T-helper 2 cell treated with Interferon-gamma antibody and Interleukin-4, amounts not matched to agents 5 μg/mL and 100 μg/mL, for 36 hours (primary cell): ENCODE results near the gene KCNK2.

Source experiments
- DNase-seq: peaks from one replicate; pipeline ENCODE4 v3.0.0; 2021; ENCODE audit warnings: low spot score
- H3K27ac Mint-ChIP-seq: one replicate; pipeline ENCODE4 v1.8.0; 2021; ENCODE audit warnings: mild to moderate bottlenecking, mixed read lengths
- H3K27me3 Mint-ChIP-seq: one replicate; pipeline ENCODE4 v1.8.0; 2021; ENCODE audit warnings: low read depth, mixed read lengths
- H3K36me3 Mint-ChIP-seq: one replicate; pipeline ENCODE4 v1.8.0; 2021; ENCODE audit warnings: low read depth, mixed read lengths
- H3K4me1 Mint-ChIP-seq: one replicate; pipeline ENCODE4 v1.8.0; 2021; ENCODE audit warnings: low read depth, mixed read lengths
- H3K4me3 Mint-ChIP-seq: one replicate; pipeline ENCODE4 v1.8.0; 2022; ENCODE audit warnings: mild to moderate bottlenecking, moderate library complexity, mixed read lengths
- H3K9me3 Mint-ChIP-seq: one replicate; pipeline ENCODE4 v1.8.0; 2021; ENCODE audit warnings: mixed read lengths

The KCNK2 gene, protein sequence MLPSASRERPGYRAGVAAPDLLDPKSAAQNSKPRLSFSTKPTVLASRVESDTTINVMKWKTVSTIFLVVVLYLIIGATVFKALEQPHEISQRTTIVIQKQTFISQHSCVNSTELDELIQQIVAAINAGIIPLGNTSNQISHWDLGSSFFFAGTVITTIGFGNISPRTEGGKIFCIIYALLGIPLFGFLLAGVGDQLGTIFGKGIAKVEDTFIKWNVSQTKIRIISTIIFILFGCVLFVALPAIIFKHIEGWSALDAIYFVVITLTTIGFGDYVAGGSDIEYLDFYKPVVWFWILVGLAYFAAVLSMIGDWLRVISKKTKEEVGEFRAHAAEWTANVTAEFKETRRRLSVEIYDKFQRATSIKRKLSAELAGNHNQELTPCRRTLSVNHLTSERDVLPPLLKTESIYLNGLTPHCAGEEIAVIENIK

DNA sequence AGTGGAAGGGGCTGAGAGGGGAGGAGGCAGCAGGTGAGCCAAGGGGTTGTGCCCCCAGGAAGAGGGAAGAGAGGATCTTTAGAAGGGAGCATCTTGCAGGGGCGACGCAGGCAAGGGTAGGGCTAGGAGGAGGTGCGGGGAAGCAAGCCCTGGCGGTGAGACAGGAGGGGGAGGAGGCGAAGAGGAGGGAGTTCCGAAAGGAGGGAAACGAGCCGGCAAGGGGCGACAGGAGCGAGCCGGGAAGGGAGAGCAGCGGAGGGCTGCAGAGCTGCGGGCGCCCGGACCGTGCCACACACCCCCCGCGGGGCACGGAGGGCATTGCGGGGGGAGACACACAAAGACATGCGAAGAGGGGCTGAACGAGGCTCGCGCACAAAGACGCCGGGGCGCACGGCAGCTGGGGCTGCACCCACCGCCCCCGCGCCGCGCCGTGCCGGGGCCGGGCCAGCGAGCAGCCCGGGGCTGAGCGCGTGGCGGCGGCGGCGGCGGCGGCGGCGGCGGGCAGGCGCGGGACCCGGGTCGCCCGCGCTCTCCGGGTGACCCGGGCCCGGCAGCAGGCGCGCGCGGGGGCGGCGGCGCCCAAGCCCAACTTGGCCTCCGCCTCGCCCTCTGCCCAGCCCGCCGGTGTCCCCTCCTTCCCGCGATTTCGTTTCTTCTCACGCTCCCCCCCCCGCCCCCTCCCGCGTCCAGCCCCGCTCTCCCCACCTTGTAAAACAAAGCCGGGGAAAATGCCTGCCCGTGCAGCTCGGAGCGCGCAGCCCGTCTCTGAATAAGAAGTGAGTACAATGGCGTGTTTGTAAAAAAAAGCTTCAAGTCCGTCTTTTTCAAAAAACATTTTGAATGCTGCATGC is at the start of gene KCNK2:
KCNK2 (plus strand) TSS at position 206 of the 851 bp plus-strand sequence. CDS start 649 bp downstream, outside the sequence.
- no peak within 1 kb of the TSS for H3K4me3 Mint-ChIP-seq
- peaks cover 1% of the 10 kb centered on the region for H3K36me3 Mint-ChIP-seq
- peaks cover 61% of the 10 kb centered on the region for H3K27me3 Mint-ChIP-seq
- no peak for DNase-seq
- no peaks in the 10 kb centered on the region for H3K9me3 Mint-ChIP-seq
- H3K27ac Mint-ChIP-seq: no peak within 1 kb of the TSS
- peaks cover 1% of the 10 kb centered on the region for H3K4me1 Mint-ChIP-seq

DNA sequence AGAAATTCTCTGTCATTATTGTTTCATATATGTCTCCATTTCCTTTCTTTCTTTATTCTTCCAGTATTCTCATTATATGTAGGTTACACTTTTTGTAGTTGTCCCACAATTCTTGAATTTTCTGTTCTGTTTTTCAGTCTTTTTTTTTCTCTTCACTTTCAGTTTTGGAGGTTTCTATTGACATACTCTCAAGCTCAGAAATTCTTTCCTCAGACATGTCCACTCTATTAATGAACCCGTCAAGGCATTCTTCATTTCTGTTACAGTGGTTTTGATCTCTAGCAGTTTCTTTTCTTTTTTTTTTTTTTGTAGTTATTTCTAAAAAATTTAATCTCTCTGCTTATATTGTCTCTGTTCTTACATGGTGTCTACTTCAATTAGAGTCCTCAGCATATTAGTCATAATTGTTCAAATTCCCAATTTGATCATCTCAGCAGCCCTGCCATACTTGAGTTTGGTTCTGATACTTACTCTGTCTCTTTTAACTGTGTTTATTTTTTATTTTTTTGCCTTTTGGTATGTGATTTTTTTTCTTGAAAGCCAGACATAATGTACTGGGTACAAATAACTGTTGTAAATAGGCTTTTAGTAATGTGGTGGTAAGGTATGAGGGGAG is 49.5 kb upstream of the KCNK2 start:
- Mint-ChIP-seq H3K4me1 (no peaks in the 10 kb centered on the region), H3K9me3 (no peaks in the 10 kb centered on the region), H3K27ac (no peak overlapping the region), H3K4me3 (no peak overlapping the region), H3K27me3 (no peaks in the 10 kb centered on the region), H3K36me3 (no peaks in the 10 kb centered on the region)
- no peak for DNase-seq

DNA sequence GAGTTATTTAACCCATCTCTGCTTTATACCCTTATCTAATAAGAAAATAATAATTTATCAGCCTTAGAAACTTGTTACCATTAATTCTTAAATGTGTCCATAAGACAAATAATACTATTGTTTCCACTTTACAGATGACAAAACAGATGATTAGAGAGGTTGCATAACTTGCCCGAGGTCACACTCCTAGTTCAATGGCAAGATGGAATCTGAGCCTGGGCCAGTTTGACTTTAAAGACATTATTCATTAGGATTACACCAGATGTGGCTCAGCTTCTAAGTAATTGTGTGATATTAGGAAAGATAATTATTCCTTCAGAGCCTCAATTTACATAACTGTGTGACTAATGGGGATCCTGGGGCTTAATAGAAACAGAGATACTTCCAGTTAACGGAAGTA is 42.3 kb upstream of the KCNK2 start:
- H3K36me3 Mint-ChIP-seq: no peaks in the 10 kb centered on the region
- DNase-seq: no peak

DNA sequence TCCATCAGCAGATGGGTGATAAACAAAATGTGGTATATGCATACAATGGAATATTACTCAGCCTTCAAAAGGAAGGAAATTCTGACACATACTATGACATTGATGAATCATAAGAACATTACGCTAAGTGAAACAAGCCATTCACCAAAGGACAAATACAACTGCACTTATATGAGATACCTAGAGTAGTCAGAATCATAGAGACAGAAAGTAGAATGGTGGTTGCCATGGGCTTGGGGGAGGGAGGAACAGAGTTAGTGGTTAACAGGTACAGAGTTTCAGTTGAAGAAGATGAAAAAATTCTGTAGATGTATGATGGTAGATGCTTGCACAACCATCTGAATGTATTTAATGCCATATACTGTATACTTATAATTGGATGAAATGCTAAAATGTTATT is 39.1 kb upstream of the KCNK2 start:
- no peak overlapping the region for H3K4me3 Mint-ChIP-seq
- no peaks in the 10 kb centered on the region for H3K36me3 Mint-ChIP-seq
- H3K27me3 Mint-ChIP-seq: no peaks in the 10 kb centered on the region
- no peaks in the 10 kb centered on the region for H3K4me1 Mint-ChIP-seq
- H3K27ac Mint-ChIP-seq: no peak overlapping the region
- no peak for DNase-seq
- H3K9me3 Mint-ChIP-seq: no peaks in the 10 kb centered on the region

More for the DNA sequence above, 42.3 kb upstream of the KCNK2 start:
- H3K4me1 Mint-ChIP-seq: no peaks in the 10 kb centered on the region
- no peaks in the 10 kb centered on the region for H3K27me3 Mint-ChIP-seq
- no peaks in the 10 kb centered on the region for H3K9me3 Mint-ChIP-seq
- H3K4me3 Mint-ChIP-seq: no peak overlapping the region
- no peak overlapping the region for H3K27ac Mint-ChIP-seq

DNA sequence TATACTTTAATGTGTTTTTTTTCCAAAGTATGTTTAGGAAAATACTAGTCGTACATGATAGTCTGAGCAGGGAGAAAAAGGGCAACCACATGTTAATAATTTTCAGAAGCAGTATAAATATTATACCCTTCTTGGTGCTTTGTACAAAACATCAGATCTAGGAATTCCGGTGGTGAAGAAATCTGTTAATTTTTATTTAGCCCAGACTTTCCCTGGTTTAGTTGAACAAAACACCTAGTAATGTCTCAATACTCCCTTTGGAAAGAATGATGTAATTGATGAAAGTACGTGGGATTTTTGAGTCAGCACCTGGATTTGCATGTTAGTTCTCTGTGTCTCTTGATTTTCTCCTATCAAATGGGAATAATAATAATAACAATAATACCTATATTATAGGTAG is 38.4 kb upstream of the KCNK2 start:
- no peaks in the 10 kb centered on the region for H3K9me3 Mint-ChIP-seq
- no peaks in the 10 kb centered on the region for H3K27me3 Mint-ChIP-seq
- H3K4me1 Mint-ChIP-seq: no peaks in the 10 kb centered on the region
- no peaks in the 10 kb centered on the region for H3K36me3 Mint-ChIP-seq
- DNase-seq: no peak
- H3K27ac Mint-ChIP-seq: no peak overlapping the region
- H3K4me3 Mint-ChIP-seq: no peak overlapping the region

DNA sequence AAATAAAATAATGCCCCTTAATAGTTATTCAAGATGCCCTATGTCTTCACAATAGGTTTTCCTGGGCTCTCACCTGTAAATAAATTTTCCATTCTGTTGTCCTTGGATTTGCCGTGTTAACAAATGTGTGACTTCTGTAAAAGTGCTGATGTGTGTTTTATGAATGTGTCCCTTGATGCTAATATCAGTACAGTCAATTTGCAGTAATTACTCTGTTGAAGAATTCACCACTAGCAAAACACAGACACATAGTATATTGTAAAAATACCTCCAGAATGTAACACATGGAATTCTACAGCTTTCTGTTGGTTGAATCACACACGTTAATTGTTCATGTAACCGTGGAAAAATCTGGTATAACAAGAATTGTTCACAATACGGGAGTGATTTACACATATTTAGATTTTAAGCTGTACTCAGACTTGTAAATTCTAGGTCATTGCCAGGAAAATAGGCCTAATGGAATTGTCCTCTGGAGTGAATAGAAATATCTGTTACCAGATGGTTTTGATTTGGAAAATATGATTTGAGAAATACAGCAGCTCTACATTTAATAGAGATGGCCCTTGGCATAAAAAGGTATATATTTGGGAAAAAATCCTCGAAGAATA is 36.7 kb upstream of the KCNK2 start:
- no peak overlapping the region for H3K27ac Mint-ChIP-seq
- H3K36me3 Mint-ChIP-seq: no peaks in the 10 kb centered on the region
- H3K4me3 Mint-ChIP-seq: no peak overlapping the region
- no peak for DNase-seq
- no peaks in the 10 kb centered on the region for H3K9me3 Mint-ChIP-seq
- H3K4me1 Mint-ChIP-seq: no peaks in the 10 kb centered on the region
- H3K27me3 Mint-ChIP-seq: no peaks in the 10 kb centered on the region

DNA sequence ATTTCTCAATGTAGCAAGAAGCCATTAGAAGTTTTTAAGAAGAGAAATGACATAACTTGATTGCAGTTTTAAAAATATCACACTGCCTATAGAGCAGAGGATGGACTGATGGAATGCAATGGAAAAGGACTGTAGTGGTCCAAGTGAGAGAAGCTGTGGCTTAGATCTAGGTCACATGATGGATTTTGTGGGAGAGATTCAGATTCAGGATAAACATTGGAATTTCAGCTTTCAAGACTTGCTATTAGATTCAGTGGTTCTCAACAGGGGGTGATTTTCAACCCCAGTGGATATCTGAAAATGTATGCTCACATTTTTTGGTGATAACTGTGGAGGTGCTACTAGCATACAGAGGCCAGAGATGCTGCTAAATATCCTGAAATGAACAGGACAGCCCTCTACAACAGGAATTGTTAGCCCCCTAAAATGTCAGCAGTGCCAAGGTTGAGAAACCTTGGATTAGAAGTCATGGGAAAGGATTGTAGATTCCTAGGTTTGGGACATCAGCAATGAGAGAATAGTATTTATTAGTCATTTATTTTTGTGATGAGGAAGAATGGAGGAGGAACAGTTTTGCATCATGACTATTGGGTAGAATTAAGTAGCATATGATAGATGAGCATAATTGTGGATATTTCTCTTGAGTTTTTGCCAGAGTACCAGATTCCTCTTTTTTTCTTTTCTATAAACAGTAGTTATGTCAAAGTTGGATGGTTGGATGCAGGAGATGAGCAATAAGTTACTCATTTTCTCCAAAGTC is 30.1 kb upstream of the KCNK2 start:
- no peak for DNase-seq
- Mint-ChIP-seq H3K36me3 (no peaks in the 10 kb centered on the region), H3K27me3 (no peaks in the 10 kb centered on the region), H3K4me3 (no peak overlapping the region), H3K4me1 (no peaks in the 10 kb centered on the region), H3K9me3 (no peaks in the 10 kb centered on the region), H3K27ac (no peak overlapping the region)

DNA sequence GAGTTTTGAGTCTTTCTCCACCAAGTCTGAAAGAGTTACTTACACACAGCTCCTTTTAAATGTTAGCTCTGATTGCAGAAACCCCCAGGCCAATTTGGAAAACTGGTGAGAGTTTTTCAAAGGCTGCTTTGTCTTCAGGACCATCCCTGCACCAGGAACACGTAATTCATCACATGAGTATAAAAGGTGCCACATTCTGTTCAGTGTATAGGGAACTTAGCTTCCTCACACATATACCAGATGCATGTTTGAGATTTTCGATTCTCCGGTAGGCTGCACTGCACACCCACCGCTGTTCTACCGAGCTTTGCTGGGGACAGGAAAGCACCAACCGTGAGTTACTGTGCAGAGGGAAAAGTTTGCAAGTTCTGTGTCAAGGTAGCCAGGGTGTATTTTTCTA is 28.3 kb upstream of the KCNK2 start:
- H3K4me3 Mint-ChIP-seq: no peak overlapping the region
- no peaks in the 10 kb centered on the region for H3K36me3 Mint-ChIP-seq
- H3K9me3 Mint-ChIP-seq: no peaks in the 10 kb centered on the region
- H3K4me1 Mint-ChIP-seq: no peaks in the 10 kb centered on the region
- no peak for DNase-seq
- H3K27me3 Mint-ChIP-seq: no peaks in the 10 kb centered on the region
- H3K27ac Mint-ChIP-seq: no peak overlapping the region

DNA sequence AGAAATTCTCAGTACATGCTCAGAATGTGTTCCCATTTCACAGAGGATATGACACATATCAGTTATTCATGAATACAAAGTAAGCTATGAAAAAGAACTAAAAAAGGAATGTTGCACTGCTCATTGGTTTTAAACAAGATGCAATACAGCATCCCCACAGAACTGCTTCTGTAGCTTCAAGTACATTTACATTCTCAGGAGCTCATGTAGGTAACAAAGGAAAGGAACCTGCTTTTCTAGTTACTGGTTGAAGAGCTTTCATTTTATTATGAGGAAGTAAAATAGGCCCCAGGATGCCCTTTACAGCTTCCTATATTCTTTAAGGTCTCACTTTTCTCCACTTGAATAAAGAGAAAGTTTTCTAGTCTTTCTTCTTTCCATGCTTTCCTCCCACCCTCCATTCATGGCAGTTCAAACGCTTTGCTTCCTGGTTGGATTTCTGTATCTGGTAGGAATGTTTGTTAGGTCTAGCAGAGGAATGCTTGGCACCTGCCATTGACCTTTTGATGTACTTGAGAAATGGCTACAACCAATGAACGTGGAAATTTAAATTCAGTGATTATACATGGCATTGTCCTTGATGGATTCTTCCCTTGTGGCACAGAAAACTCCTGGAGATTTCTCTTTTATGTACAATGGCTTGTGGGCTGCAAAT is 27.1 kb upstream of the KCNK2 start:
- H3K4me1 Mint-ChIP-seq: no peaks in the 10 kb centered on the region
- DNase-seq: no peak
- no peak overlapping the region for H3K4me3 Mint-ChIP-seq
- H3K36me3 Mint-ChIP-seq: no peaks in the 10 kb centered on the region
- H3K27ac Mint-ChIP-seq: no peak overlapping the region
- H3K9me3 Mint-ChIP-seq: no peaks in the 10 kb centered on the region
- no peaks in the 10 kb centered on the region for H3K27me3 Mint-ChIP-seq

DNA sequence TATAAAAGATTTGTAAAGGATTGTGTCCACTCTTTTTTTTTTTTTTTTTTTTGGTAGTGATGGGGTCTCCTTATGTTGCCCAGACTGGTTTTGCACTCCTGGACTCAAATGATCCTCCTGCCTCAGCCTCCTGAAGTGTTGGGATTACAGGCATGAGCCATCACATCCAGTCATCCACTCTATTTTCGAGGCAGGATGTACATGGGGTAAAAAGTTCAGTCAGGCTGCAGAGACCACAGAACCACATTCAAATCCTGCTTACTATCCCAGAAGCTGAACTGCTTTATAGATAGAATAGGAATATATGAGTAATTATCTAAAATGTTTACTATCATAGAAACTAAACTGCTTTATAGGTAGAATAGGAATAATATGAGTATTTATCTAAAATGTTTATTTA is 26.0 kb upstream of the KCNK2 start:
- Mint-ChIP-seq H3K9me3 (no peaks in the 10 kb centered on the region), H3K4me3 (no peak overlapping the region), H3K4me1 (no peaks in the 10 kb centered on the region), H3K27me3 (no peaks in the 10 kb centered on the region), H3K27ac (no peak overlapping the region), H3K36me3 (no peaks in the 10 kb centered on the region)
- DNase-seq: no peak

DNA sequence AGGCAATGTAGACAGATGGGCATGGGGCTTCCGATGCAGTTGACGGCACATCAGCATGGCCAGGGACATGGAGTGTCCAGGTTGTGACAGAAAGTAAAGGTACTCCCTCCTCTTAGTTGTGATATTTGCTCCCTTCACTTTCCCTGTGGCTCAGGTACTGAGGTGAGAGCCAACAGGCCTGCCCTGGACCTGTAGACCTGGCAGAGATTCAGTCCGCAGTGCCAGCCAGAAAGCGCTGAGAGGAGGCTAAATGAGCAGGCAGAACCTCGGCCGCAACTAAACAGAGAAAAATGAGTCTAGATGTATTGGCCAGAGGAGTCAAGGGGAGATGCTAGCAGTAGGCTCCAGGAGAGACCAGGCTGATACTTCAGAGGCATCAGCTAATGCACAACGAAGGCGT is 22.6 kb upstream of the KCNK2 start:
- Mint-ChIP-seq H3K36me3 (no peaks in the 10 kb centered on the region), H3K27ac (no peak overlapping the region), H3K4me1 (no peaks in the 10 kb centered on the region), H3K9me3 (no peaks in the 10 kb centered on the region), H3K27me3 (no peaks in the 10 kb centered on the region), H3K4me3 (no peak overlapping the region)
- no peak for DNase-seq

DNA sequence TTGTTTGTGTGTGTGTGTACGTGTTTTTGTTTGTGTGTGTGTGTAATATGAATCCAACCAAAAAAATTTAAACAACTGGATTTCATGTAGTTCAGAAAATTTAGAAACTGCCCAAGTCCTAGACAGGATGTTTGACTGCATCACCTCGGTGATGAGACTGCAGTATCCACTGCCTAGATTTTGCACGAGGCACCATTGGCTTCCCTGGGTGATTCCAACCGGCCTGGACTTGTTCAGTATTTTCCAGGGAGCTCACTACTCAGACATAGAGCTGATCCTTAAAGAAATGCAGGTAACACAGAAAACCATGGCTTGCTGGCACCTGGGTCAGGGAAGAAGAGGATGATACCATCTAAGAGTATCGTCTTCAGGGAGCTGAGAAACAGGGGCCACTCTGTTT is 18.2 kb upstream of the KCNK2 start:
- no peaks in the 10 kb centered on the region for H3K27me3 Mint-ChIP-seq
- no peak overlapping the region for H3K27ac Mint-ChIP-seq
- H3K4me1 Mint-ChIP-seq: no peaks in the 10 kb centered on the region
- H3K36me3 Mint-ChIP-seq: no peaks in the 10 kb centered on the region
- no peaks in the 10 kb centered on the region for H3K9me3 Mint-ChIP-seq
- H3K4me3 Mint-ChIP-seq: no peak overlapping the region
- DNase-seq: no peak

DNA sequence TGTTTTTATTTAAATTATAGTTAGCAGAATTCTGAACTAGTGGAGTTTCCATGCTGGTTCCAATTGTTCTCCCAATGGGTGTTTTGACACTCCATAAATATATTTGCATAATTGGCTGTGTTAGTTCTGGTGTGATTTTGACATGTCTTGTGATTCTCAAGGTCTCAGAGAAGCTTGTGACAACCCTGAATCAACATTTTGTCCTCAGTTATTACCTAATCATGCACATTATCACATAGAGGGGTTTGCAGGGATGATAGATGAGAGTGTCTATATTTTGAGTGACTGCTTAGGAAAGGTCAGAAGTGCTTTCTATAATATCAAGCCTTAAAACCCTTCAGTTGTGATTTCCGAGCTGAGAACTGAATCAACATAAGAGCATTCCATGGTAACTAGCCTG is 11.5 kb upstream of the KCNK2 start:
- H3K27ac Mint-ChIP-seq: no peak overlapping the region
- H3K36me3 Mint-ChIP-seq: no peaks in the 10 kb centered on the region
- no peak overlapping the region for H3K4me3 Mint-ChIP-seq
- no peak for DNase-seq
- H3K27me3 Mint-ChIP-seq: peaks cover 3% of the 10 kb centered on the region
- H3K4me1 Mint-ChIP-seq: no peaks in the 10 kb centered on the region
- H3K9me3 Mint-ChIP-seq: no peaks in the 10 kb centered on the region
